GM12865 (cell line): ENCODE results near the gene WNT9A.
"Not testable (repeated sequence)": the region's sequence is repeated elsewhere in the genome, so short reads cannot be mapped to it uniquely, and the experiment has no call there.

Source experiments
- DNase-seq: peaks from one replicate; pipeline ENCODE4 v3.0.0; 2010; ENCODE audit warnings: low read depth
- H3K4me3 ChIP-seq: 2 replicates; pipeline ENCODE4 v1.5.1; 2011; ENCODE audit warnings: mild to moderate bottlenecking, low read depth, low read length, control low read depth
- TF ChIP-seq, protein P1 (sequence below): IDR thresholded peaks from 2 replicates; pipeline ENCODE4 v1.5.1; 2011; ENCODE audit warnings: low read length, control low read depth, low read depth, inconsistent platforms; ENCODE audit not compliant: insufficient read depth; ENCODE audit errors: missing control alignments

Gene WNT9A

DNA sequence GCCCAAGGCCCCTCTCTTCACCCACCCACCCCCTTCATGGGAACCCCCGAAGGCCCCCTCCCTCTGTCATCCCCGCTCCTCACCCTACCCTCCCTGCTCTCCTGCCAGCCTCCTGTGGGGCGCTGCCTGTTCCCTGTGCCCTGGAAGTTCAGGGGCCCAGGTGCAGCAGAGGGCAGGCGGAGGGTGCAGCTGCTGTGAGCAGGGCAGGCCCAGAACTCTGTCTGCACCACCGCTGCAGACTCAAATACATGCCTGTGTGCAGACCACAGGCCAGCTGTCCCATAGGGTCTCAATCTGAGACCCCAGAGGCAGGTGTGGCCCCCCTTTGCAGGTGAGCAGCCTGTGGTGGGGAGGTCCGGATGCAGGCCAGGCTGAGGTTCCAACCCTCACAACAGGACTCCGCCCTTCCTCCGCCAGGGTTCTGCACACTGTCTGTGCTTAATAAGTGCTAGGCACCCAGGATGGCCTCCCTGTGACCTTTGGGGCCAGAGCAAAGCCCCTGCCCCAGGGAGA lies 62.5 kb downstream of the WNT9A start:
- DNase-seq = no peak
- H3K4me3 ChIP-seq = no peak overlapping the region
- TF ChIP-seq, protein P1, sequence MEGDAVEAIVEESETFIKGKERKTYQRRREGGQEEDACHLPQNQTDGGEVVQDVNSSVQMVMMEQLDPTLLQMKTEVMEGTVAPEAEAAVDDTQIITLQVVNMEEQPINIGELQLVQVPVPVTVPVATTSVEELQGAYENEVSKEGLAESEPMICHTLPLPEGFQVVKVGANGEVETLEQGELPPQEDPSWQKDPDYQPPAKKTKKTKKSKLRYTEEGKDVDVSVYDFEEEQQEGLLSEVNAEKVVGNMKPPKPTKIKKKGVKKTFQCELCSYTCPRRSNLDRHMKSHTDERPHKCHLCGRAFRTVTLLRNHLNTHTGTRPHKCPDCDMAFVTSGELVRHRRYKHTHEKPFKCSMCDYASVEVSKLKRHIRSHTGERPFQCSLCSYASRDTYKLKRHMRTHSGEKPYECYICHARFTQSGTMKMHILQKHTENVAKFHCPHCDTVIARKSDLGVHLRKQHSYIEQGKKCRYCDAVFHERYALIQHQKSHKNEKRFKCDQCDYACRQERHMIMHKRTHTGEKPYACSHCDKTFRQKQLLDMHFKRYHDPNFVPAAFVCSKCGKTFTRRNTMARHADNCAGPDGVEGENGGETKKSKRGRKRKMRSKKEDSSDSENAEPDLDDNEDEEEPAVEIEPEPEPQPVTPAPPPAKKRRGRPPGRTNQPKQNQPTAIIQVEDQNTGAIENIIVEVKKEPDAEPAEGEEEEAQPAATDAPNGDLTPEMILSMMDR = no peak

DNA sequence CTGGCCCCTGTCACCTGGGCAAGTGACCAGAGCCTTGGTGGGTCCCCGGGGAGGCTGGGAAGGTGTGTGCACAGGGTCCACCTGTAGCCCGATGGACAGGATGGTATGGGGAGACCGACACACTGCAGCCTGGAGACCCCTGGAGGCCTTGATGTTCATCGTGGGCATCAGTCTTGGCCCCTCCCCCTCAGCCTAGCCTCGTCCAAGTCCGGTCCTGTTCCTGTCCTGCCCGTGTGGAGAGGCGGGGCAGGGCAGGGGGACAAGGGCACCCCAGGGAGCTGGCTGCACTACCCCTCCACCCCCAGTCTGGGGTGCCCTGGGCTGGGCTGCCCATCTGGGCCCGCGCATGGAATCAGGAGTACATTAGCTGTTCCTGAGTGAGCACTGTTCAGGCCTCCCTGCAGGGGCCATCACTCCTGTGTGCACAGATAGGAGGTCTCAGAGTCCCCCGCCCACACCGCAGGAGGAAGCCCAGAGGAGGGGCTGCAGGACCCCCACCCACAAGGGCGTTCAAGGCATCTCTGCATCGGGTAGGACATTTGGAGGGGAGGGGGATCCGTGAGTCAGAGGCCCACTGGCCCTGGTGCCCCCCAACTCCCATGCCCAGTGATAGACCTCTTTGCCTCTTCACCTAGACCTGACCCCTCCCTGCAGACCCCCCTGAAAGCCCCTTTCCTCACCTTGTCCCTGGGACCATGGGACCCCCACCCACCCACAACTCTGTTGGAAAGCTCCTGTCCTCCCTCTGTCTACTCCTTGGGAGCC lies 63.2 kb downstream of the WNT9A start:
- TF ChIP-seq, protein P1 = no peak
- DNase-seq = no peak
- no peak overlapping the region for H3K4me3 ChIP-seq

DNA sequence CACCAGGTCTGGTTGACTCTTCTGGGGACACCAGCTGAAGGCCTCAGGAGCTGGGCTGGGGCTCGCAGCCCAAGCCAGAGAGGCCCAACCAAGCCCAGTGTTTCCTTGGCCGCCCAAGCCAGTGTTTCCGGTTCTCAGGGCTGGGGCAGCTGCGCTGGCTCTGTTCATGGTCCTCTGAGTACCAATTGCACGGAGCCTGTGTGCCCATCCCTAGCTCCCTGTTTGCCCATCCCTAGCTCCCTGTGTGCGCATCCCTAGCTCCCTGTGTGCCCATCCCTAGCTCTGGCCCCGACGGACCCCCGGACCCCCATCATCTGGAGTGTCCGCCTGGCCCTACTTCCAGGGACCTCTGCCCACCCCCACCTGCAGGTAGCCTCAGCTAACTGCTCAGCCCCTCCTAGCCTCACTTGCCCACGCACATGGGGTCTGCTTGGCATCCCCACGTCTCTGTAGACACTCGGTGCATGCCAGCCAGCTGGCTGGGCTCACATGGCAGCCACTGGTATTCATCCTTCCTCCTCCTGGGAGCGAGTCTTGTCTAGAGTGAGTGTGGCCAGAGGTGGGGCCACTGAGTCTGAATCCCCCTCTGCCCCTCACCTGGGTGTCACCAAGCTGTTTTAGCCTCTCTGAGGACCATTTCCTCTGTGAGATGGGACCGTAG lies 64.0 kb downstream of the WNT9A start:
- no peak for DNase-seq
- no peak overlapping the region for H3K4me3 ChIP-seq
- TF ChIP-seq, protein P1 = no peak

DNA sequence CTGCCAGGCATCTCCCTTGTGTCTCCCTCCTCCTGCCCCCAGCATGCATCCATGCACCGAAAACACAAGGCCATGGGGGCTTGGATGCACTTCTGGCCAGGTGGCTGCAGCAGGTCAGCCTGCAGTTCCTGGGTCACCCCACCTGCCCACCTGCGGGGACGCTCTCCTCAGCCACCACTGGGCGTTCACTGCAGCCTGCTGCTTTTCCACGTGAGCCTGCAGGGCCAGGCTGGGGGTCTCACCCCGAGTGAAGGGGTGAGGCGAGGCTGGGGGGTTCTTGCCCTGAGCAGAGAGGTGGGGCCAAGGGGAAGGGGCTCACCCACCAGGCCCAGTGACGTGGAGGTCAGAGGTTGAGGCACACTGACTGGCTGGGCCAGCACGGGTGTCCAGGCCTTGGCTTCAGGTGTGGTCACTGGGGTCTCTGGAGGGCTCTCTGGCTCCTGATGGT lies 64.6 kb downstream of the WNT9A start:
- TF ChIP-seq, protein P1 = no peak
- no peak for DNase-seq
- no peak overlapping the region for H3K4me3 ChIP-seq

DNA sequence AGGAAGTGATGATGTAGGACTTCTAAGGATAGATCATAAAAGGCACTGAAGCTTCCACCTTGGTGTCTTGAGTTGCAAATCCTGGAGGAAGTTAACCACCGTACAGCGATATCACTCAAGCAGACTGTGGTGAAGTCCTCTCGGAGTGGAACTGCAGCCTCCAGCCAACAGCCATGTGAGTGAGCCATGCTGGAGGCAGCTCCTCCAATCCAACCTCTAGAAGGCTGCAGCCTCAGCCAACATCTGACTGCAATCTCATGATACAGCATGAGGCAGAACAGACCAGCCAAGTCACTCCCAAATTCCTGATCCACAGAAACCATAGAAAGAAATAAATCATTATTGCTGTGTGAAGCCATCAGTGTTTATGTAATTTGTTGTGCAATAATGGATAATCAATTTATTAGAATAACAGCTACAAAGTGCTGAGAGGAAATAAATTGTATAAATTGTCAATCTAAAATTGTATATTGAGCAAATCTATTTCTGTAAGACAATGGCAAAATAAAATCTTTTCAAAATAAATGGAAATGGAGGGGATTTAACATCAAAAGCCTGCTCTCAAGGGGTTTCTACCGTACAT lies 67.3 kb downstream of the WNT9A start:
- DNase-seq = no peak
- TF ChIP-seq, protein P1 = no peak
- H3K4me3 ChIP-seq = no peak overlapping the region

DNA sequence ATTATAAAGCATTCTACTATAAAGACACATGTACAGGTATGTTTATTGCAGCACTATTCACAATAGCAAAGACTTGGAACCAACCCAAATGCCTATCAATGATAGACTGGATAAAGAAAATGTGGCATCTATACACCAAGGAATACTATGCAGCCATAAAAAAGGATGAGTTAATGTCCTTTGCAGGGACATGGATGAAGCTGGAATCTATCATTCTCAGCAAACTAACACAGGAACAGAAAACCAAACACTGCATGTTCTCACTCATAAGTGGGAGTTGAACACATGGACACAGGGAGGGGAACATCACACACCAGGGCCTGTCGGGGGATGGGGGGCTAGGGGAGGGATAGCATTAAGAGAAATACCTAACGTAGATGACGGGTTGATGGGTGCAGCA lies 69.9 kb downstream of the WNT9A start:
- not testable (repeated sequence) for H3K4me3 ChIP-seq, DNase-seq

DNA sequence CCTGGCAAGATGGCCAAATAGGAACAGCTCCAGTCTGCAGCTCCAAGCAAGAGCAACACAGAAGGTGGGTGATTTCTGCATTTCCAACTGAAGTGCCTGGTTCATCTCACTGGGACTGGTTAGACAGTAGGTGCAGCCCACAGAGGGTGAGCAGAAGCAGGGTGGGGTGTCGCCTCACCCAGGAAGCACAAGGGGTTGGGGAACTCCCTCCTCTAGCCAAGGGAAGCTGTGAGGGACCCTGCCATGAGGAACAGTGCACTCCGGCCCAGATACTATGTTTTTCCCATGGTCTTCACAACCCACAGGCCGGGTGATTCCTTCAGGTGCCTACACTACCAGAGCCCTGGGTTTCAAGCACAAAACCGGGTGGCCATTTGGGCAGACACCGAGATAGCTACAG lies 75.8 kb downstream of the WNT9A start:
- H3K4me3 ChIP-seq, DNase-seq: not testable (repeated sequence)
